ENCODE results near the gene KRTAP5-1. TPM values are rescaled to one million over a fixed set of nuclear protein-coding genes. Genes with fewer than 3 reads are reported as not detected.

The KRTAP5-1 gene
- total RNA-seq, 4 donors from 2014 or later: not detected

- Histone ChIP-seq H3K9me3 (no peaks in the 10 kb centered on the region), H3K4me1 (peaks cover 31 to 52% (median 39%) of the 10 kb centered on the region in 4 donors), H3K36me3 (no peaks in the 10 kb centered on the region), H3K27ac (replicated peaks in 1 of 4) (peak overlapping the region; percentile 75 to 81 (median 80)), H3K27me3 (peaks cover 0 to 36% (median 13%) of the 10 kb centered on the region in 4 donors), H3K4me3 (no peak overlapping the region)
- intact Hi-C loops (cut with DNase I): no loop called here
- TF ChIP-seq CTCF (IDR thresholded peaks at IDR 0.05) (no peak), POLR2A (IDR thresholded peaks at IDR 0.05; ENCODE audit: low read depth) (no peak), EP300 (IDR thresholded peaks at IDR 0.05) (no peak), POLR2AphosphoS5 (IDR thresholded peaks at IDR 0.05) (no peak)
- no peak for DNase-seq (ENCODE audit: extremely low spot score)
- 83% methylated on average over 9 of the region's 13 CpGs for WGBS
Measured at GRCh38 chr11:1549338-1550330, 35.4 kb downstream of the KRTAP5-1 start.

- DNase-seq (ENCODE audit: extremely low spot score): no peak
- intact Hi-C loops (cut with DNase I): no loop called here
- WGBS: 16% methylated on average over 13 of the region's 34 CpGs
- Histone ChIP-seq H3K4me3 (peak overlapping the region; percentile 40 to 48 (median 42)), H3K36me3 (no peaks in the 10 kb centered on the region), H3K9me3 (no peaks in the 10 kb centered on the region), H3K4me1 (peaks cover 31 to 45% (median 34%) of the 10 kb centered on the region in 4 donors), H3K27ac (replicated peaks in 1 of 4) (peak overlapping the region; percentile 75 to 81 (median 80)), H3K27me3 (peaks cover 0 to 44% (median 13%) of the 10 kb centered on the region in 4 donors)
- TF ChIP-seq POLR2AphosphoS5 (IDR thresholded peaks at IDR 0.05): peak; percentile 83 to 90
- peak; percentile 65 for TF ChIP-seq EP300 (IDR thresholded peaks at IDR 0.05)
- no peak for TF ChIP-seq POLR2A (IDR thresholded peaks at IDR 0.05; ENCODE audit: low read depth)
- no peak for TF ChIP-seq CTCF (IDR thresholded peaks at IDR 0.05)
Measured at GRCh38 chr11:1548221-1549070, 36.6 kb downstream of the KRTAP5-1 start.

GRCh38 chr11:1547467-1548098 lies 37.5 kb downstream of the KRTAP5-1 start:
- H3K27ac ChIP-seq (replicated peaks in 1 of 4): peak overlapping the region; percentile 75 to 81 (median 80)
- peaks cover 0 to 45% (median 13%) of the 10 kb centered on the region in 4 donors for H3K27me3 ChIP-seq
- H3K36me3 ChIP-seq: no peaks in the 10 kb centered on the region
- WGBS: 32% methylated on average over 10 of the region's 33 CpGs
- no peak for TF ChIP-seq EP300 (IDR thresholded peaks at IDR 0.05)
- TF ChIP-seq POLR2AphosphoS5 (IDR thresholded peaks at IDR 0.05): no peak
- no peak for TF ChIP-seq POLR2A (IDR thresholded peaks at IDR 0.05; ENCODE audit: low read depth)
- TF ChIP-seq CTCF (IDR thresholded peaks at IDR 0.05): no peak
- no peaks in the 10 kb centered on the region for H3K9me3 ChIP-seq
- H3K4me3 ChIP-seq: peak overlapping the region; percentile 44 to 57 (median 50)
- DNase-seq (ENCODE audit: extremely low spot score): no peak
- peaks cover 30 to 40% (median 31%) of the 10 kb centered on the region in 4 donors for H3K4me1 ChIP-seq
- intact Hi-C loops (cut with DNase I): loop anchor here (2.0 kb wide), 1 partner anchor 81 kb away; the partner anchor contains the start of gene KRTAP5-5
